Osteoblast (primary cell): Measurements from ENCODE around the gene SMC4. TPM values are rescaled to one million over a fixed set of nuclear protein-coding genes. Genes with fewer than 3 reads are reported as not detected.

ENCODE experiments used
- DNase-seq: peaks from one replicate; pipeline ENCODE4 v3.0.0; 2011; ENCODE audit warnings: low spot score, mixed read lengths; ENCODE audit not compliant: insufficient read length; ENCODE audit errors: missing footprints
- H2AFZ ChIP-seq: 2 replicates; pipeline ENCODE4 v1.6.0; 2011; ENCODE audit warnings: mild to moderate bottlenecking, low read length
- H3K27ac ChIP-seq: 2 replicates; pipeline ENCODE4 v1.5.1; 2011; ENCODE audit warnings: mild to moderate bottlenecking, low read depth, low read length, moderate library complexity
- H3K27me3 ChIP-seq: 2 replicates; pipeline ENCODE4 v1.6.0; 2012; ENCODE audit warnings: mild to moderate bottlenecking, control low read depth, inconsistent platforms, low read length, moderate library complexity; ENCODE audit not compliant: insufficient read depth
- H3K36me3 ChIP-seq: 2 replicates; pipeline ENCODE4 v1.5.1; 2011; ENCODE audit warnings: mild to moderate bottlenecking, low read length, control low read depth, moderate library complexity; ENCODE audit not compliant: insufficient read depth
- H3K4me1 ChIP-seq: 2 replicates; pipeline ENCODE4 v1.5.1; 2011; ENCODE audit warnings: mild to moderate bottlenecking, low read length, control low read depth, moderate library complexity; ENCODE audit not compliant: insufficient read depth
- H3K4me2 ChIP-seq: 2 replicates; pipeline ENCODE4 v1.6.0; 2011; ENCODE audit warnings: mild to moderate bottlenecking, low read length; ENCODE audit not compliant: insufficient read depth
- H3K4me3 ChIP-seq: fragments of 200-600 bp; sonication (generic); 3 replicates; pipeline ENCODE4 v1.5.1; 2012; ENCODE audit warnings: mild to moderate bottlenecking, low read length, inconsistent platforms; ENCODE audit not compliant: insufficient read depth
- H3K79me2 ChIP-seq: 2 replicates; pipeline ENCODE4 v1.6.0; 2012; ENCODE audit warnings: mild to moderate bottlenecking, low read length, control low read depth, inconsistent platforms; ENCODE audit not compliant: insufficient read depth
- H3K9me3 ChIP-seq: 2 replicates; pipeline ENCODE4 v1.5.1; 2011; ENCODE audit warnings: low read depth, low read length, control low read depth
- H4K20me1 ChIP-seq: 2 replicates; pipeline ENCODE4 v1.6.0; 2012; ENCODE audit warnings: mild to moderate bottlenecking, low read length, control low read depth; ENCODE audit not compliant: insufficient read depth
- CTCF ChIP-seq: IDR thresholded peaks from 2 replicates; pipeline ENCODE4 v1.5.1; 2011; ENCODE audit warnings: mild to moderate bottlenecking, low read depth, low read length, moderate library complexity; ENCODE audit errors: extremely low read depth
- total RNA-seq: library from RNA; depleted of rRNA; stranded (reverse); fragments of >200 nt; gene quantifications from 2 replicates; pipeline ENCODE4 v1.2.3, GENCODE V29; 2012

Gene SMC4
- total RNA-seq, 1 donor = 32.9 TPM

- H3K27me3 ChIP-seq = no peaks in the 10 kb centered on the region
- H3K4me3 ChIP-seq = no peak overlapping the region
- no peak overlapping the region for H2AFZ ChIP-seq
- no peaks in the 10 kb centered on the region for H3K9me3 ChIP-seq
- H3K4me1 ChIP-seq = peaks cover 11% of the 10 kb centered on the region
- H3K4me2 ChIP-seq = no peak overlapping the region
- H3K36me3 ChIP-seq = peaks cover 70% of the 10 kb centered on the region
- no peaks in the 10 kb centered on the region for H4K20me1 ChIP-seq
- H3K27ac ChIP-seq = no peak overlapping the region
- H3K79me2 ChIP-seq = peaks cover 71% of the 10 kb centered on the region
- no peak for TF ChIP-seq CTCF
- DNase-seq = no peak
Observed at GRCh38 chr3:160435747-160436146, 36.3 kb downstream of the SMC4 start.

GRCh38 chr3:160437083-160437455 lies 37.6 kb downstream of the SMC4 start:
- peaks cover 76% of the 10 kb centered on the region for H3K79me2 ChIP-seq
- no peak for TF ChIP-seq CTCF
- no peaks in the 10 kb centered on the region for H3K9me3 ChIP-seq
- H4K20me1 ChIP-seq = peaks cover 4% of the 10 kb centered on the region
- DNase-seq = no peak
- peaks cover 60% of the 10 kb centered on the region for H3K36me3 ChIP-seq
- no peak overlapping the region for H3K4me2 ChIP-seq
- no peak overlapping the region for H3K4me3 ChIP-seq
- no peak overlapping the region for H2AFZ ChIP-seq
- no peak overlapping the region for H3K27ac ChIP-seq
- no peaks in the 10 kb centered on the region for H3K27me3 ChIP-seq
- H3K4me1 ChIP-seq = peaks cover 20% of the 10 kb centered on the region

- no peaks in the 10 kb centered on the region for H3K9me3 ChIP-seq
- H3K4me2 ChIP-seq = no peak overlapping the region
- H3K79me2 ChIP-seq = peaks cover 90% of the 10 kb centered on the region
- H3K27me3 ChIP-seq = no peaks in the 10 kb centered on the region
- H4K20me1 ChIP-seq = peaks cover 4% of the 10 kb centered on the region
- H3K4me3 ChIP-seq = no peak overlapping the region
- DNase-seq = no peak
- peaks cover 12% of the 10 kb centered on the region for H3K4me1 ChIP-seq
- H3K36me3 ChIP-seq = peaks cover 34% of the 10 kb centered on the region
- peak overlapping the region; percentile 22 for H3K27ac ChIP-seq
- no peak for TF ChIP-seq CTCF
- H2AFZ ChIP-seq = no peak overlapping the region
Observed at GRCh38 chr3:160440687-160441086, 41.2 kb downstream of the SMC4 start.

GRCh38 chr3:160444411-160444810 lies 45.0 kb downstream of the SMC4 start:
- no peak overlapping the region for H2AFZ ChIP-seq
- H4K20me1 ChIP-seq = peaks cover 4% of the 10 kb centered on the region
- H3K9me3 ChIP-seq = no peaks in the 10 kb centered on the region
- H3K27me3 ChIP-seq = no peaks in the 10 kb centered on the region
- H3K79me2 ChIP-seq = peaks cover 92% of the 10 kb centered on the region
- no peak overlapping the region for H3K27ac ChIP-seq
- no peak for TF ChIP-seq CTCF
- peak; percentile 35 for DNase-seq
- no peak overlapping the region for H3K4me2 ChIP-seq
- peaks cover 16% of the 10 kb centered on the region for H3K36me3 ChIP-seq
- H3K4me1 ChIP-seq = peaks cover 30% of the 10 kb centered on the region
- H3K4me3 ChIP-seq = no peak overlapping the region
